ENCODE data around the gene DMRT2. TPM values are rescaled to one million over a fixed set of nuclear protein-coding genes. Genes with fewer than 3 reads are reported as not detected.

DMRT2 gene
- total RNA-seq = not detected

DNA sequence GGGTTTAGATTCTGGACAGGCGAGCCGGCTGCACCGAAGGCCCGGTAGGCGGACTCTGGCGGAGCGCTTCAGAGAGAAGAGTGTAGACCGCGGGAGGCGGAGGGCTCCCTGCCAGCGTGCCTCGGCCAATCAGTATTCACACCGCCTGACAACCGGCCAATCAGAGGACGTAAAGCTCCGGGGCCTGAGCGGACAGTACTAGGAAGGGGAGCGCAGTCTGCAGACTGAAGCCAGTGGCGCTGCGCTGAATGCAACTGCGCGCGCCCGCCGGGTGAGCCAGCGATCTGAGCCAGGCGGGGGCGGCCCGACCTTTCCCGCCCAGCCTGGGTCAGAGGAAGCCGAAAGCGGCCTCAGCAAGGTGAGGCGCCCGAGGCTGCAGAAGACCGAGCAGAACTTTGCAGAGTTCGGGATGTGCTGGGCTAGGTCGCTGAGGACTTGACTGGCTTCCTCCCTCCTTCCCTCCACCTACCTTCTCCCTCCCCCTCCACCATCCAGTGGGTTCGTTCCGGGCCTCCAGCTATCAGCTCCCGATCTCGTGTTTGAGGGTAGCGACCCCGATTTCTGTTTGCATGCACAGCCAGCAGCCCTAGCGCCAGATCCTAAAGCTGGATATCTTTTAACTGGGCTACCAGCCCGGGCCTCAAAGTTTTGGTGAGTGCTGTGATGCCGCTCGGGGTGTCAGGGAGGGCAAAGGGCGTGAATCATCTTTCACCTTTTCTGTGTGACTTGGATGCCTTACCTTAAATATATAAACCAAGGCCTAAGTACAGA lies at the start of gene DMRT2:
DMRT2 (plus strand) TSS at position 233 of the 771 bp plus-strand sequence. CDS start 1,257 bp downstream, outside the sequence.
- Mint-ChIP-seq H3K9me3 (peaks cover 6% of the 10 kb centered on the region), H3K27ac (no peak within 1 kb of the TSS), H3K4me1 (peaks cover 52% of the 10 kb centered on the region), H3K36me3 (peaks cover 8% of the 10 kb centered on the region), H3K27me3 (peaks cover 95% of the 10 kb centered on the region), H3K4me3 (peak within 1 kb of the TSS; percentile 55)
- DNase-seq = peak; percentile 49

DNA sequence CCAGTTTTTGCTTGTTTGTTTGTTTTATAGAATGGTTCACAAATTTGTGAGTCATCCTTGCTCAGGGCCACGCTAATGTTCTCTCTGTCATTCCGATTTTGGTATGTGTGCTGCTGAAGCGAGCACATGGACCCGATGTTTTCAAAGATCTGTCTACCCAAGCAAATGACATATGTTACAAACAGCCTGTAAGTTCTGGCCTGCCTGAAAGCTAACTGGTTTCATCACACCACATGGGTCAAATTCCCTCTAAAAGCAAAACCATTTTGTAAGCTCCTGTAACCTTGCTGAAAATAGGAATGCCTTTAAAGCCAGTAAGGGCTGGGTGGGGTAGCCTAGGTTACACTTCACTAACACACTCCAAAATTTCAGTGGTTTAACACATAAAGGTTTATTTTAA lies 48.3 kb upstream of the DMRT2 start:
- peaks cover 6% of the 10 kb centered on the region for H3K4me1 Mint-ChIP-seq
- H3K9me3 Mint-ChIP-seq = no peaks in the 10 kb centered on the region
- peaks cover 27% of the 10 kb centered on the region for H3K27me3 Mint-ChIP-seq
- H3K27ac Mint-ChIP-seq = no peak overlapping the region
- no peaks in the 10 kb centered on the region for H3K36me3 Mint-ChIP-seq
- no peak for DNase-seq
- no peak overlapping the region for H3K4me3 Mint-ChIP-seq

DNA sequence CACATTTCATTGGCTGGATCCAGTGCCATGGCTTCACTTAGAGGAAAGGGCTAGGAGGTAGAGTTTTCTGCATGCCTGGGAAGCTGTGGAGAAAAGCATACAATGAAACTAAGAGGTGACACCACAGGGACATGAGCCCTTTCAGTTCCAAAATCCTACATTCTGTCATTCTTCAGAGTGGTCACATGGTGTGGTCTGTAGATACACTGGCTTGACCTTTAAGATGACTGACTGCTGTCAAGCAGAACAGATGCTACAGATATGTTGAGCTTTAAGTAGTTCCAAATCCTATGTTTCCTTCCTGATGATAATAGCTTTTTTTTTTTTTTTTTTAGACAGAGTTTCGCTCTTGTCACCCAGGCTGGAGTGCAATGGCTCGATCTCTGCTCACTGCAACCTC lies 47.5 kb upstream of the DMRT2 start:
- H3K9me3 Mint-ChIP-seq = no peaks in the 10 kb centered on the region
- H3K27ac Mint-ChIP-seq = no peak overlapping the region

DNA sequence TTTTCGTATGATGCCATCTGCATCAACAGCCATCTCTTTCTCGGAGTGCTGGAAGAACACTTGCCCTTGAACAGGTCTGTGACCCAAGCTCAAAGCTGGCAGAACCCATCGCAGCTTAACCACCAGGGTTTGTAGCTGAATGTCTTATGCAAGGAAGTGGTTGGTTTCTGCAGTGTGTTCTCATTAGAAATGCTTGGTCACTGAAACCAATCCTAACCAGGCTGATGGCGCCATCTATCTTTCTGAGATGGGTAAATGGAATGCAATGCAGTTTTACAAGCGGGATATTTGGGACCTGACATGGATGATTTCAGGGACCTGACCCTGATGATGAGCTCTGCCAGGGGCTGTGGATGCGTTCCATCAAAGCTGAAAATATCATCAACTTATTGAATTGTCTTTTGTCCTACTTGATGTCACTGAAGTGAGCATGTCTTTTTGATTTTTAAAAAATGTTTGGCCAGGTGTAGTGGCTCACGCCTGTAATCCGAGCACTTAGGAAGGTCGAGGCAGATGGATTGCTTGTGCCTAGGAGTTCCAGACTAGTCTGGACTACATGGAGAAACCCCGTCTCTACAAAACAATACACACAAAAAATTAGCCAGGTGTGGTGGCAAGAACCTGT lies 45.0 kb upstream of the DMRT2 start:
- no peaks in the 10 kb centered on the region for H3K36me3 Mint-ChIP-seq
- no peak for DNase-seq
- no peak overlapping the region for H3K27ac Mint-ChIP-seq
- H3K27me3 Mint-ChIP-seq = peaks cover 47% of the 10 kb centered on the region
- H3K4me1 Mint-ChIP-seq = peaks cover 5% of the 10 kb centered on the region
- H3K9me3 Mint-ChIP-seq = no peaks in the 10 kb centered on the region
- H3K4me3 Mint-ChIP-seq = no peak overlapping the region

More for the DNA sequence above, 47.5 kb upstream of the DMRT2 start:
- Mint-ChIP-seq H3K4me3 (no peak overlapping the region), H3K27me3 (peaks cover 33% of the 10 kb centered on the region), H3K36me3 (no peaks in the 10 kb centered on the region), H3K4me1 (peaks cover 6% of the 10 kb centered on the region)
- no peak for DNase-seq

DNA sequence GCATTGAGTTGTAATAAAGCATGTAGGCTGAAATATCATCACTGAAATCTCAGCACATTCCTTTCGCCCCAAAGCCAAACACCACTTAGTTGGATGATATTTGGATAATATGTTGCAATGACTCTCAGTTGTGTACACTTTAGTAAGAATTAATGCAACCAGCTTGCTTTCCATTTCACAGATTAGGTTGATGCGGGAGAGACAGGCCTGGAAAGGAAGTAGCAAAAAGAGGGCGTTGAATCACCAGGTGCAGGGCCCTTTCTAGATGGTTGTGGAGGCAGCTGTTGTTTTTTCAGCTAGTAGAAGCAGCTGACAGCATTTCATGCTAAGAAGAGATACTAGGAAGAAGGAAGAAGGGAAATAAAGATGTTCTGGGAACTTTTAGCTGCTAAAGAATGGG lies 42.8 kb upstream of the DMRT2 start:
- DNase-seq = no peak
- Mint-ChIP-seq H3K27ac (no peak overlapping the region), H3K4me1 (peaks cover 5% of the 10 kb centered on the region), H3K4me3 (no peak overlapping the region), H3K9me3 (no peaks in the 10 kb centered on the region), H3K36me3 (no peaks in the 10 kb centered on the region), H3K27me3 (peaks cover 50% of the 10 kb centered on the region)

DNA sequence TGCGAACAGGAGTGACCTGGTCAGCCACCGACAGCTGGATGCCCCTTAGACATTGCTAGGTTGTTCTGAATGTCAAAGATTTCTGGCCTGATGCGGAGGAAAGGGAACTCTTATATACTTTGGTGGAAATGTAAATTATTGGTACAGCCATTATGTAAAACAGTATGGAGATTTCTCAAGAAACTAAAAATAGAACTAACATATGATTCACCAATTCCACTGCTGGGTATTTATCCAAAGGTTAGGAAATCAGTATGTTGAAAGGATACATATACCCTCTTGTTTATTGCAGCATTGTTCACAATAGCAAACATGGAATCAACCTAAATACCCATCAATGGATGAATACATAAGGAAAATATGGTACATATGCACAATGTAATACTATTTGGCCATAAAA lies 41.9 kb upstream of the DMRT2 start:
- H3K27me3 Mint-ChIP-seq = peaks cover 51% of the 10 kb centered on the region

DNA sequence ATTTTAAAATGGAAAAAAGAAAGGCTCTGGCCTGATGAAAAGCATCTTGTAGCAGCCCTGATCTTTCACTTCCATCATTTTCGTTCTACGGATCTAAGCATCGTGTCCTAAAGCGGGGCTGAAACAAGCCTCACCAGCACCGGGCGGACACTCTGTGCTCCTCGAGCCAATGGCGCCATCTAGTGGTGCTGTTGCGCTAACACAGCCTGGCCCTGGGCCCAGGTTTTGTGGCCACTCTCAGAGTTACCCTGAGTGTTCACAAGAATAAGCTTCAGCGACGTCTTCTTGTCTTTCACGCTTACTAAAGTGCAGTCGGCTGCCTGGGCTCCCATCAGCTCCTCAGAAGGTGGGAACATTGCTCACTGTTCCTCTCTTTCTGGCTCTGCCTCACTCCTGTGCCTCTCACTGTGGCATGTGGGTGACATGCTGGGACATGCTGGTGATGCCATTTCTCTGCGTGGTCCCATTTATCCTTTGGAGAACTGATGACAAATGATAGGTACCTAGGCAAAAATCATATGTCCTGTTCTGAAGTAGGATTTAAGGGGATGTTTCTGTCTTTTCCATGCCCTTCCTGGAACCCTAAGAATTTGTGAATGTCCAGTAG lies 41.0 kb upstream of the DMRT2 start:
- Mint-ChIP-seq H3K27me3 (peaks cover 53% of the 10 kb centered on the region), H3K36me3 (no peaks in the 10 kb centered on the region), H3K4me1 (peaks cover 5% of the 10 kb centered on the region), H3K9me3 (no peaks in the 10 kb centered on the region), H3K27ac (no peak overlapping the region), H3K4me3 (no peak overlapping the region)
- peak; percentile 71 for DNase-seq

More for the DNA sequence above, 41.9 kb upstream of the DMRT2 start:
- peaks cover 5% of the 10 kb centered on the region for H3K4me1 Mint-ChIP-seq
- no peak for DNase-seq
- no peaks in the 10 kb centered on the region for H3K9me3 Mint-ChIP-seq
- H3K27ac Mint-ChIP-seq = no peak overlapping the region
- H3K36me3 Mint-ChIP-seq = no peaks in the 10 kb centered on the region
- no peak overlapping the region for H3K4me3 Mint-ChIP-seq

DNA sequence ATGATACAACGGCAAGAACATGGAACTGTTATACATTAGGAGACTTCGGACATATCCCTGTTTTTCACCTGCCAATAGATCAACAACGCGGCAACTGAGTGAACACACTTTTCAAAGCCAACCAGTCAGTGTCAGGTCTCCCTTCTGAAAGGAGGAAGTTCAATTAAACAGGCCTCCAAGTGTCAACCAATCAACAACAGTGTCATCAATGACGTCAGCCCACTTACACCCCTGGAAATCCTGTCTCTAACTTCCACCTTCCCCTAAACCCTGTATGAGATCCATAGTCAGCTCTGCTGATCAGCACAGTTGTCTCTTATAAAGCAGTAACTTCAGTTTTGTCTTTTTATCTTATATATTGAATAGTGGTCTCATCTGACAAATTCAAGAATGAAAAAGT lies 37.1 kb upstream of the DMRT2 start:
- Mint-ChIP-seq H3K36me3 (no peaks in the 10 kb centered on the region), H3K27me3 (peaks cover 44% of the 10 kb centered on the region), H3K4me1 (peaks cover 2% of the 10 kb centered on the region), H3K4me3 (no peak overlapping the region), H3K9me3 (no peaks in the 10 kb centered on the region), H3K27ac (no peak overlapping the region)
- DNase-seq = no peak

DNA sequence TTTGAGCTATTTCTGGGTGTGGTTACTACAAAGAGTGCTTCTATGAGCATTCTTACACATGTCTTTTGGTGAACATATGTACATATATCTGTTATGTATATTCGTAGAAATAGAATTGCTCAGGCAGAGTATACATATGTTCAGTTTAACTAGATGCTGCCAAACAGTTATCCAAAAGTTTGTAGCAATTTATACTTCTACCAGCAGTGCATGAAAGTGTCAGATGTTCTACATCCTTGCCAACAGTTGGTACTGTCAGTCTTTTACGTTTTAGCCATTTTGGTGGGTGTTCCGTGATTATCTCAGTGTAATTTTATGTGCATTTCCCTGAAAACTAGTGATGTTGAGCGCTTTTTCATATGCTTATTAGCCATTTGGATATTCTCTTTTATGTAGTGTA lies 35.9 kb upstream of the DMRT2 start:
- Mint-ChIP-seq H3K4me3 (no peak overlapping the region), H3K4me1 (no peaks in the 10 kb centered on the region), H3K27me3 (peaks cover 42% of the 10 kb centered on the region), H3K36me3 (no peaks in the 10 kb centered on the region), H3K27ac (no peak overlapping the region), H3K9me3 (no peaks in the 10 kb centered on the region)
- no peak for DNase-seq

DNA sequence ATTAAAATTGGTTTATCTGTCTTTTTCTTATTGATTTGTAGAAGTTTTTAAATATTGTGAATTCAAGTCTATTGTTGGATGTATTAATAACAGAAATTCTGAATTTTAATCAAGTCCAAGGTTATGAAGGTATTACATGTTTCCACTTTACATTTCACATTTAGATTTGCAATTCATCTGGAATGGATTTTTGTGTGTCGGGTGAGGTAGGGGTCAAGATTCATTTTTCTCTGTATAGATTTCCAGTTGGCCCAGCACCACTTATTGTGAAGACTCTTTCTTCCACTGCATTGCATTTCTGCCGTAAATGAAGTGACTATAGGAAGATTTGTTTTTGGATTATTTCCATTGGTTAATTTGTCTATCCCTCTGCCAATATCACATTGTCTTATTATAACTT lies 35.5 kb upstream of the DMRT2 start:
- Mint-ChIP-seq H3K9me3 (no peaks in the 10 kb centered on the region), H3K36me3 (no peaks in the 10 kb centered on the region), H3K4me3 (no peak overlapping the region), H3K4me1 (no peaks in the 10 kb centered on the region), H3K27me3 (peaks cover 42% of the 10 kb centered on the region), H3K27ac (no peak overlapping the region)
- DNase-seq = no peak

DNA sequence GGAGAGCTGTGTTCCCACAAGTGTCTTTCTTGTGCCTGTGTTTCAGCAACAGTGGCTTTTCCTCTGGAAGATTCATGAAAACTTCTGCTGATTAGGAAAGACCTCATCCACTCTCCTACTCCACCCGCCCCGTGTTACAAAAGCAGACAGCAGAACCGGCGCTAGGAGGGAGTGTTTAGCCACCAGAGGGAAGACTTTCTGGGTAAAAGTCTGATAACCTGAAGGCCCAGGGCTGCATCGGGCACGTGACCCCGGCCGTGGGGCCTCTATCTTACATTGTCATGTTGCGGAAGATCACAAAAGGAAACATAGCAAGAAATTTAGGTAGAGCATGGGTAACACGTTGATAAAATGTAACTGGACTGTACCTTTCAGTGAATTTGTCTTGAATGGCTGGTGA lies 32.0 kb upstream of the DMRT2 start:
- DNase-seq = peak; percentile 21
- Mint-ChIP-seq H3K36me3 (no peaks in the 10 kb centered on the region), H3K4me3 (no peak overlapping the region), H3K4me1 (no peaks in the 10 kb centered on the region), H3K9me3 (no peaks in the 10 kb centered on the region), H3K27me3 (peaks cover 37% of the 10 kb centered on the region), H3K27ac (no peak overlapping the region)

DNA sequence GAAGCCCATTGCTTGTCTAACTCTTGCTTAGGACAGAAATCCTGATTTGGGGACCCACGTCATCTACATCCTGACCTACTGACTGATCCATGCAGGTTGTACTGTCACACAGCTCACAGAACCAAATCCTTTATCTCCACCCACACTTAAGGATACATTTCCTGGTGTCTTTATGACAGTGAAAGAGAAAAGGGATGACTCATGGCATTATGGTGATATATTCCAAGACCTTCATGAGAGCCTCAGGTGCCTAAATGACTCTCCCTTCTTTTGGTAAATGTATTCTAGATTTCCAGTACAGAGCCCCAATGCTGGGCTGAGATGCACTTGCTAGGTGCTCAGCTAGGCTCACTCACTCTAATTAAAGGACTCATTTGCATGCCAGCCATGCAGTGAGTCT lies 26.0 kb upstream of the DMRT2 start:
- Mint-ChIP-seq H3K27me3 (peaks cover 35% of the 10 kb centered on the region), H3K4me3 (no peak overlapping the region), H3K27ac (no peak overlapping the region), H3K4me1 (no peaks in the 10 kb centered on the region), H3K9me3 (no peaks in the 10 kb centered on the region), H3K36me3 (no peaks in the 10 kb centered on the region)
- no peak for DNase-seq

DNA sequence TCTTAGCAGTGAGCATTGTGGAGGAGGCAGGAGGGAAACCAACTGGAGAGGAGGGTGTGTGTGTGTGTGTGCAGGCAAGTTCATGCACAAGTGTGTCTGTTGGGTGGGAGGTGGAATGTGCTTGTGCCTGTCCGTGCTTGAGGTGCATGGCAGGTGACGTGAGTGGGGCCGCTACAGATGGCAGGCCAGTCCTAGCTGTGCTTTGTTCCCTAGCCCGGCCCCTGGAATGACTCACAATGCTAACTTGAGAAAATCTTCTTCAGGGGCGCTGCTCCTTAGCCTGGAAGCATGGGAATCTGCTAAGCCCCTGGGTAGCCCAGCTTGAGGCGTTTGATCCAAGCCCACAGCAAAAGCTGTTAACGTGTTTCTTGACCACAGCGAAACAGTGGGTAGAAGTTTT lies 25.0 kb upstream of the DMRT2 start:
- peaks cover 33% of the 10 kb centered on the region for H3K27me3 Mint-ChIP-seq
- no peaks in the 10 kb centered on the region for H3K9me3 Mint-ChIP-seq
- H3K27ac Mint-ChIP-seq = no peak overlapping the region
- H3K36me3 Mint-ChIP-seq = no peaks in the 10 kb centered on the region
- H3K4me1 Mint-ChIP-seq = no peaks in the 10 kb centered on the region
- no peak for DNase-seq
- H3K4me3 Mint-ChIP-seq = no peak overlapping the region

DNA sequence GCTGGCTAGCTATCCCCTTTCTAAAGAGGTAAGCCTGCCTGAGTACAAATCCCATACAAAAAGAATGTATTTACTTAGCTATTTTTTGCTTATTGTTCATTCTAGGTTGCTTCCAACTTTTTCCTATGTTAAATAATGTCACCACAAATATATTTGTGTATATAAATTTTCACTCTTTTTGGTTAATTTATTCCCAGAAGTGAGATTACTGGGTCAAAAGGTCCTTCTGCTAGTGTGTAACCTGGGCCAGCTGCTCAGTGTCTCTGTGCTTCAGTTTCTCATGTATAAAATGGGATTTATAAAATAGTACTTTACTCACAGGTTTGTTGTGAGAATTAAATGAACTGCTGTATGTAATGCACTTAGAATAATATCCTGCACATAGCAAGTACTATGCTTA lies 23.9 kb upstream of the DMRT2 start:
- Mint-ChIP-seq H3K27me3 (peaks cover 36% of the 10 kb centered on the region), H3K9me3 (no peaks in the 10 kb centered on the region), H3K4me1 (no peaks in the 10 kb centered on the region), H3K4me3 (no peak overlapping the region), H3K36me3 (no peaks in the 10 kb centered on the region), H3K27ac (no peak overlapping the region)
- no peak for DNase-seq

DNA sequence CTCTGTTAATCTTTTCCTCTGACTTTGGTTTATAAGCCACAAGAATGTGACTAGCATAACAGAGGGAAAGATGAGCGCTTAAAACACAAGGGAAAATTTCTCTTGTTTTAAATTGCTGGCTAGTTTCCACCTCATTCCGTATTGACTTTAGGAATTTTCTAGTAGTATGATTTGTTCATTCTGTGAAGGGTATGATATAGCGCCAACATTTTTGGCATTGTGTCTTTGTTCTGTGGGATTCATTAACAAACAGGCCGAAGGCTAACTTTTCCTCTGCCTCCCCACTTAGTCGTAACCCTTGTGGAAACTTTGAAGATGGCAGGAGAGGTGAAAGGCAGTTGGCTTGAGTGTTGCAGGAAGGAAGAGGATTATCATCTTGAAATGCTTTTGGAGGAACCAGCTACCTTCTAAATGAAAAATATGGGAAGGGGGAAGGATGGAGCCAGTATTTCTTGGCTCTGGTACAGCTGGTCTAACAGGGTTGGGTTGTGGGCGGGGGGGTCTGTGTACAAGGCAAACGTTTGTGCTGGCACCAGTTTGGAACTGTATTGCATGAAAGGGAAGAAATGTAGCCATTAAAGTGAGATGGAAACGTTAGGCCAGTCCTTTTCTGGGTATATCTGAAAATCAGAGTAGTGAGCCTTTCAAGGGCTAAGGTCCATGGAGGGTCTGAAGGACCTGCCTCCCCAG lies 21.5 kb upstream of the DMRT2 start:
- Mint-ChIP-seq H3K4me3 (no peak overlapping the region), H3K27ac (no peak overlapping the region)

More for the DNA sequence above, 21.5 kb upstream of the DMRT2 start:
- no peaks in the 10 kb centered on the region for H3K4me1 Mint-ChIP-seq
- no peaks in the 10 kb centered on the region for H3K36me3 Mint-ChIP-seq
- no peaks in the 10 kb centered on the region for H3K9me3 Mint-ChIP-seq
- peaks cover 42% of the 10 kb centered on the region for H3K27me3 Mint-ChIP-seq
- no peak for DNase-seq

Measured in activated naive CD8-positive, alpha-beta T cell treated with anti-CD3 and anti-CD28 coated beads for 36 hours (primary cell).